Eye (tissue), 1 donor: ENCODE data around the gene SSH2.
A peak's percentile ranks its signal among the peaks of the same experiment; 100 is the strongest.
"Not testable (repeated sequence)": the region's sequence is repeated elsewhere in the genome, so short reads cannot be mapped to it uniquely, and the experiment has no call there.

Experiments used
- DNase-seq: peaks from one replicate; pipeline ENCODE4 v3.0.0-alpha.2; 2015

The SSH2 gene

GRCh38 chr17:29833801-29834200 is 96.2 kb downstream of the SSH2 start:
- DNase-seq = no peak

GRCh38 chr17:29828676-29829284 is 101.2 kb downstream of the SSH2 start:
- no peak for DNase-seq

- DNase-seq = no peak
Measured at GRCh38 chr17:29827179-29827578, 102.8 kb downstream of the SSH2 start.

GRCh38 chr17:29826114-29826692 is 103.8 kb downstream of the SSH2 start:
- DNase-seq = peak; percentile 31

GRCh38 chr17:29825604-29826003 is 104.4 kb downstream of the SSH2 start:
- DNase-seq = no peak

- DNase-seq = no peak
Measured at GRCh38 chr17:29821897-29822296, 108.1 kb downstream of the SSH2 start.

- DNase-seq = no peak
Measured at GRCh38 chr17:29820425-29820824, 109.6 kb downstream of the SSH2 start.

GRCh38 chr17:29807520-29808361 is 122.3 kb downstream of the SSH2 start:
- DNase-seq = peak; percentile 90

- DNase-seq = no peak
Measured at GRCh38 chr17:29802246-29802645, 127.8 kb downstream of the SSH2 start.

- DNase-seq = no peak
Measured at GRCh38 chr17:29800457-29800856, 129.6 kb downstream of the SSH2 start.

- DNase-seq = no peak
Measured at GRCh38 chr17:29796652-29797051, 133.4 kb downstream of the SSH2 start.

GRCh38 chr17:29793501-29793900 is 136.5 kb downstream of the SSH2 start:
- no peak for DNase-seq

- DNase-seq = no peak
Measured at GRCh38 chr17:29791336-29792080, 138.5 kb downstream of the SSH2 start.

GRCh38 chr17:29789196-29790170 is 140.5 kb downstream of the SSH2 start:
- no peak for DNase-seq

GRCh38 chr17:29787995-29788394 is 142.0 kb downstream of the SSH2 start:
- DNase-seq = no peak

GRCh38 chr17:29782917-29783316 is 147.1 kb downstream of the SSH2 start:
- DNase-seq = no peak

GRCh38 chr17:29779812-29780190 is 150.2 kb downstream of the SSH2 start:
- not testable (repeated sequence) for DNase-seq

- DNase-seq = peak; percentile 82
Measured at GRCh38 chr17:29778956-29779811, 150.8 kb downstream of the SSH2 start.

GRCh38 chr17:29777663-29778062 is 152.4 kb downstream of the SSH2 start:
- no peak for DNase-seq

GRCh38 chr17:29776026-29776425 is 154.0 kb downstream of the SSH2 start:
- DNase-seq = no peak

- DNase-seq = no peak
Measured at GRCh38 chr17:29772981-29773380, 157.0 kb downstream of the SSH2 start.
